ENCODE data around the gene MCOLN2.
"Not testable (repeated sequence)": the region's sequence is repeated elsewhere in the genome, so short reads cannot be mapped to it uniquely, and the experiment has no call there.

MCOLN2 gene

DNA sequence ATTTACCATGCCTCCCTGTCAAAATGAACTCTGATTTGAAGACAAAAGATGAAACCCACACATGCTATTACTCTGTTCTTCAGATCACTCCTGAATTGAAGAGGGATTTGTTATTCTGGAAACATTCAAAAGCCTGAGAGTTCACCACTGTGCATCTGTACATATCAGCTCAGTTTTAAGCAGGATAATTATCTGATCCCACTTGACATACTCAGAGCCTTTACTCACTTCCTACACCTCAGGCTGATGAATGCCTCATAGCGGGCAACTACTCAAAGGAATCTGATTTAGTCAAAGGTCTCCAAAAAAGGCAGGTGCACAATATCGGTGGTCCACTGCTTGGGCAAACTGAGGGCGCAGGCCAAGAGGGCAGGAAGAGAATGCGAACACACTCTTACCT is 56.4 kb downstream of the MCOLN2 start:
- no peak for DNase-seq

DNA sequence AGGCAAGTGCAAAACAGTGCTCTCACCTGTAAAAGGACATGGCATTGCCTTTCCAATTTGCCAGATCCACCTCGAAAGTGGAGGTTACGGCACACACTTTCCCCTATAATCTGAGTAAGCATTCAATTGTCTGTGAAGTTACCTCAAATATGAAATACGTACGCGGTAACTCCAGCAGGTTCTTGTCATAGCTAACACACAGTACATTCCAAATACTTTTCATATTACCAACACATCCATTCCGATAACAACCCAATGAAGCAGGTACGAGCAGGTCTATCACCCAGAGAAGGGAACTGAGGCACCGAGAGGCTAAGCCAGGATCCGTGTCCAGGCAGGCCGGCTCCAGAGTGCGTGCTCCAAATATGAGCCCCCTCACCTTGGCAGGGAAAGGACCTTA is 57.2 kb downstream of the MCOLN2 start:
- no peak for DNase-seq

DNA sequence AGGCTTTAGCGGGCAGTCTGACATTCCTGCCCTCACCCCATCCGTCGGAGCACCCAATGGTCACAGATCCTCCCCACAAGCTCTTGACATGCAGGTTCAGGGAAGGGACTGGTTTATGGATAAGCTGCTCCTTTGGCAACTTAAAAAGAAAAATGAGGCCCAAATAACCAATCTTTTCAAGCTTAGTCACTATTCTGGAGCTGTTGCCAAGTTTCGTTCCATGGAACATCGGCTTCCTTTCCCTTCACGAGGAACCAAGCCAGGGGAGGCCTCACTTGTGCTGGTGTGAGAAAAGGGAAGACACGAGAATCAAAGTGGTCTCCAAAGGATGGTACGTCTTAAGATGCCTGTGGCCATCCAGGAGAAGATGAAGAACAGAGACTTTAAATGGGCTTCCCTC is 57.8 kb downstream of the MCOLN2 start:
- no peak for DNase-seq

GRCh38 chr1:84936116-84936810 is 60.6 kb downstream of the MCOLN2 start:
- peak in 8 of 14 donors; percentile 1 to 50 (median 14) for DNase-seq

DNA sequence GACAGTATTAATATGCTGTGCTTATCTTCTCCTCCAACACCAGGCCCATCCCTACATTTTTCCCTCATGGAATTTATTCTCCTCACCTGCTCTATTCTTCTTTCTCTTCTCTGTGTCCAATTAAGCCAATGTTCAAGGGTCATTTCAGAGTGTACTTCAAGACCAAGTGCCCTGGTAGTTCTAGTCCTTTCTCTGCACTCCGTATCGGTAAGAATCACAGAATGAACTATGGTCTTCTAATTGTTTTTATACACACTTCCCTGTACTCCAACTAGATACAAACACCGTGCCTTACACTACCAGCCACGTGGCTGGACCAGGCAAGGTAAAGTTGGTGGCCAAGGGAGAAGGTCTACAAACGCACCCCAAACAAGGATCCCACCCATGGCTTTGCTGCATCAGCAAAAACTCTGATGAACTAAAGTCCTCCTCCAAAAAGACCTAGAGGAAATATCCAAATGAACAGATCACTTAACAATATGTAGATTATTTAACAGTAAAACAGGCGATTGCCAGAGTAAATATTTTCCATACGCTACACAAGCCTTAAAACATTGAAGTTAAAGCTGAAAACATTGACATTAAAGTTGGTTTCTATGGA is 63.8 kb downstream of the MCOLN2 start:
- no peak for DNase-seq

- no peak for DNase-seq
Measured at GRCh38 chr1:84930831-84931230, 66.1 kb downstream of the MCOLN2 start.

DNA sequence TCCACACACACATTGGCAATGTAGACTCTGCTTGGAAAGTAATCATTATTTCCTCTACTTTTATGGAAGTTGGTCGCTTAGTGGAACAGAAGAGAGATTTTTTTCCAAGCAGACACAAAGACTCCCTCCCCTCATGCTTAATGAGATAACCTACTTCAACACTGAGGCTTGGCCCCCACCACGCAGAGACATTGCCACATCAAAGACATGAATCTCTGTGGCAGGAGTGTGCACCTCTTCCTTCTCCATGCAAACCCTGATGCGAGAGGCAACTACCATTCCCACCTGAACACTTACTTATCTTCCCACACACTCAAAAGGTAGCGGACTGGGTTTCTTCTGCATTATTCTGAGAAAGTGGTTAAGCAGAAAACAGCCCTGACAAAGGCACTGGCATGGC is 66.6 kb downstream of the MCOLN2 start:
- DNase-seq, result no peak

DNA sequence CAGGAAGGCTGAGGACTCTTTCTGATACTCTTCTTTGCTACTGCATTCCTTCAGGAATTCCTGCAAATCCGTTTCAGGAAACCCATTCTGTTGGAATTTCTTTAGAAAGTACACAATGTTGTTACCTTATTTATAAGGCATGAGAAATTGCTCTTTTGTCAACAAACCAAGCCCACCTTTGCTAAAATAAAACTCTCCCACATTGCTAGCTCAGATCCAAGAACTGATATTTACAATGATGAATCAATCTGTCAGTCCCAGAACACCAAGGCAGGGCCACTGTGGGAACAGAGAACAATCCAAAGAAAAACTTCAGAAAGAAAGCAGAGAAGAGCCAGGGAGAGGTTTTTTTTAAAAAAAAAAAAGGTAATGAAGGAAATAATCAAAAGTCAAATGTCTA is 67.3 kb downstream of the MCOLN2 start:
- no peak for DNase-seq

DNA sequence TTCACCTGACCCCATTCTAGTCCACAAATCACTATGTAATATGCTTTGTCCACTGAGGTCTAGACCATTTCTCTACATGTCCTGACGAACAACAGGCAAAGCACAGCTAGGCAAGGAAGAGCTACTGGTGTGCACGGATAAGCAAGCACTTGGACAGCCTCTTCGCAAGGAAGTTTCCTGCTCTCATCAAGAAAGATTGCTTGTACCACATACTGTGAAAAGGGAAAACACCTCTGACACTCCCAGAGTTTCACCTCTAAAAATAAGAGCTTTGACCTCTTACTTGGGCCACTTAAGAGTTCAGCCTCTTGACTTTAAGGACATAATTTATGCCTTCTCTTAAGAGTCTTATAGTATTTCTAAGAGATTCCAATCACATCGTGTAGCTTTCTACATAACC is 67.9 kb downstream of the MCOLN2 start:
- no peak for DNase-seq

- no peak for DNase-seq
Measured at GRCh38 chr1:84923317-84923716, 73.6 kb downstream of the MCOLN2 start.

DNA sequence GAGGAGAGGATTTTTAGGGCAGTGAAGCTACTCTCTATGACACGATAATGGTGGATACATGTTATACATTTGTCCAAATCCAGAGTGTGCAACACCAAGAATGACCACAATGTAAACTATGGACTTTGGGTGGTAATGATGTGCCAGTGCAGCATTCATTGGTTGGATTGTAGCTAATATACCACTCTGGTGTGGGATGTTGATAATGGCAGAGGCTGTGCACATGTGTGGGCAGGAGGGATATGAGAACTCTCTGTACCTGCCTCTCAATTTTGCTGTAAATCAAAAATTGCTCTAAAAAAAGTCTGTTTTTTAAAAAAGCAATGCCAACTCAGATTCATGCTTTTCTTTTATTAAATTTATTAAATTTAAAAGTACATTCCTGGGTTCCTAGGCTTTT is 76.8 kb downstream of the MCOLN2 start:
- DNase-seq, result no peak

DNA sequence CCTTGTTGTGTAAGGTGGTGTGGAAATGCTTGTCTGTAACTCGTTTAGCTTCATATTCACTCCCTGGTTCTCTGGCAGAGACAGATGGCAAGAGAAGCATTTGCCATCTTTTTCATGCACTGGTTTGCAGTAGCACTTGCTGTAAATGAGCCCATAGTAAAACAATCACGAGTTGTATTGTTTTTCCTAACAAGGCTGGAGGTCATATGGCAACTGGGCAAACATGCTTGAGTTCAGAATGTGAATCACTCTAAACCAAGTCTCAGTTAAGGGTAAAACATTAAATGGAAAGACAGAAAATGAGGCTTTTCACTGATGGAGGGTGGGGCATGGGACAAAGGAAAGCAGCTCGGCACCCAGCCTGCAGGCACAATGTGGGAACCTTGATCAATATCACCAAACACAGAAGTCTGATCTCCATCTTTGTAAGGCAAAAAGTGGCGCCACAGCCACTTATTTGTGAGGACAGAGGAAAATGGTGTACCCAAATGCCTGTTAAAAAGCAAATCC is 77.4 kb downstream of the MCOLN2 start:
- DNase-seq, result no peak

GRCh38 chr1:84918726-84919336 is 78.1 kb downstream of the MCOLN2 start:
- DNase-seq, result no peak

- DNase-seq, result no peak
Measured at GRCh38 chr1:84916897-84917296, 80.0 kb downstream of the MCOLN2 start.

DNA sequence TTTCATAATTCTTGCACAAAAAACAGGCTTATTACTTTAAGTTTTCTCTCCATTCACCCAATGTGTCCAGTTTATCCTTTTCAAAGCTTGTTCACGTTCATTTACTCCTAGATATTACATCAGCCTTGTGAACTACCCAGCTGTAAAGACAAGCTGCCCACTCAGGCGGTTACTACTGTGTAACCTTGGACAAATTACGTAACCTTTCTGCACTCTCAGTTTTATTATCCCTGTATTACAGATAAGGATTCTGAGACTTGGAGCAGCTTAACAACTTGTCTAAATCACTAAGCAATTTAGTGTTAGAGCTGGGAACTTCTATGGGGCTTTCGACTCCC is 83.4 kb downstream of the MCOLN2 start:
- DNase-seq, result no peak

- no peak for DNase-seq
Measured at GRCh38 chr1:84912726-84913554, 84.0 kb downstream of the MCOLN2 start.

DNA sequence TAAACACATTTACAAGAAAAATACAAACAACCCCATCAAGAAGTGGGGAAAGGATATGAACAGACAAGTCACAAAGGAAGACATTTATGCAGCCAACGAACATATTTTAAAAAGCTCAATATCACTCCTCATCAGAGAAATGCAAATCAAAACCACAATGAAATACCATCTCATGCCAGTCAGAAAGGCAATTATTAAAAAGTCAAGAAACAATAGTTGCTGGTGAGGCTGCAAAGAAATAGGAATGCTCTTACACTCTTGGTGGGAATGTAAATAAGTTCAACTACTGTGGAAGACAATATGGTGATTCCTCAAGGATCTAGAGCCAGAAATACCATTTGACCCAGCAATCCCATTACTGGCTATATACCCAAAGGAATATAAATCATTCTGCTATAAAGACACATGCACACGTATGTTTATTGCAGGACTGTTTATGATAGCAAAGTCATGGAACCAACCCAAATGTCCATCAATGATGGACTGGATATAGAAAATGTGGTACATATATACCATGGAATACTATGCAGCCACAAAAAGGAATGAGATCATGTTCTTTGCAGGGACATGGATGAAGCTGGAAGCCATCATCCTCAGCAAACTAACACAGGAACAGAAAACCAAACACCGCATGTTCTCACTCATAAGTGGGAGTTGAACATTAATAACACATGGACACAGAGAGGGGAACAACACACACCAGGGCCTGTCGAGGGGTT is 88.0 kb downstream of the MCOLN2 start:
- not testable (repeated sequence) for DNase-seq

DNA sequence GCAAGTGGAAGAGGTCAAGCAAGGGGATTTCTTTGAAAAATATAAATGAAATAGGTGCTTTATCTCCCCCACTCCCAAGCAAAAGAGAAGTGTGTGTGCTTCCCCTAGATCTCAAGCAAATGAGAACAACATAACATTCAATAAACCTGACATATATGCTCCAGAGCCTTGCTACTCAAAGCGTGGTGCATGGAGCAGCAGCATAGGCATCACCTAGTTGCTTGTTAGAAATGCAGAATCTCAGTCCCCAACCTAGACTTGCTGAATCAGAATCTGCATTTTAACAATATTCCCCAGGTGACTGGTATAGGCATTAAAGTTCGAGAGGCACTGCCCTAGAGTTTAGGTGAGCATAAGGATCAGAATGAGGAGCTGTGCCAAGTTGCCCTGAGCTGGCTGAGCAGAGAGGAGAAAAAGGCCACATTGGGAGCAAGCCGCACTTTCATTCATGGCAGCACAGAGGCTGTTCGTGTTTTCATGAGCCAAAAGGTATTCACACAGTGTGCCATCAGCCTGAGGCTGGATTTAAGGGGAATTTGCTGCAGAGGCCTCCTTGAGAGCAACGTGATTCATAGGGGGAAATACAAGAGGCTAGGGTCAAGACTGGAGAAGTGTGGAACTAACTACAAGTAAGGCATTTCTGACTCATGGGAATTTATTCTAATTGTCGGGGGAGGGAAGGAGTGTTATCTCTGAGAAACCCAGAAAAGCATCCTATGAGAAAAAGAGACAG is 89.7 kb downstream of the MCOLN2 start:
- DNase-seq, result no peak

DNA sequence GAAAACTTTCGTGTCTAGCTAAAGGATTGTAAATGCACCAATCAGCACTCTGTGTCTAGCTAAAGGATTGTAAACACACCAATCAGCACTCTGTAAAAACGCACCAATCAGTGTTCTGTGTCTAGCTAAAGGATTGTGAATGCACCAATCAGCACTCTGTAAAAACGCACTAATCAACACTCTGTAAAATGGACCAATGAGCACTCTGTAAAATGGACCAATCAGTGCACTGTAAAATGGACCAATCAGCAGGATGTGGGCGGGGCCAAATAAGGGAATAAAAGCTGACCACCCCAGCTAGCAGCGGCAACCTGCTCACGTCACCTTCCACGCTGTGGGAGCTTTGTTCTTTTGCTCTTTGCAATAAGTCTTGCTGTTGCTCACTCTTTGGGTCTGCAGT is 94.2 kb downstream of the MCOLN2 start:
- not testable (repeated sequence) for DNase-seq

GRCh38 chr1:84899969-84900368 is 96.9 kb downstream of the MCOLN2 start:
- DNase-seq, result no peak

- DNase-seq, result no peak
Measured at GRCh38 chr1:84896279-84896678, 100.6 kb downstream of the MCOLN2 start.

Data from C1 segment of cervical spinal cord (tissue), 14 donors.